Measurements from ENCODE around the gene KAZN.

KAZN gene

DNA sequence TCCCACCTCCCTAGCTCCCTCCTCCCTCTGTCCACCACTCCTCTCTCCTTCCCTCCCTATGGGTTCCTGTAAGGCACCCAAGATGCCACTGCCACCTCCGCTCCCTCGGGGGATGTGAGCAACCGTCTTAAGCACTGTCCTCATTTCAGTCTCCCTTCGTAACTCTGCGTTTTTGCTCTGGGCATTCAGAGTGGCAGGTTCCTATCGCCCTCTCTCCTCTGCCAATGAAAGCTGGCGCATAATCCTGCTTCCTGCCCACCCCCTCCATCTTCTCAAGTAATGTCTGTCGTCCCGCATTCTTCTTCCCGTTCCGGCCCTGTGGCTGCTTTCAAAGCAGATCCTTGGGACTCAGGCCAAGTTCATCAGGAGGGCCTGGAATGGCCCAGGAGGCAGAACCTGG lies 301.2 kb downstream of the KAZN start:
- H3K27me3 ChIP-seq (ENCODE audit: control insufficient read depth, insufficient read depth, low read length) = no peaks in the 10 kb centered on the region
- no peaks in the 10 kb centered on the region for H3K36me3 ChIP-seq (ENCODE audit: control insufficient read depth, insufficient read depth, low read length)
- H3K9me3 ChIP-seq (ENCODE audit: control insufficient read depth, insufficient read depth, low read depth, low read length) = no peaks in the 10 kb centered on the region

GRCh38 chr1:14901371-14901954 lies 303.0 kb downstream of the KAZN start:
- Histone ChIP-seq H3K4me3 (ENCODE audit: low read depth, low read length) (no peak overlapping the region), H3K9me3 (ENCODE audit: control insufficient read depth, insufficient read depth, low read depth, low read length) (no peaks in the 10 kb centered on the region), H3K27ac (ENCODE audit: low read depth, low read length) (no peak overlapping the region), H3K27me3 (ENCODE audit: control insufficient read depth, insufficient read depth, low read length) (no peaks in the 10 kb centered on the region), H3K9ac (ENCODE audit: low read length) (no peak overlapping the region), H3K36me3 (ENCODE audit: control insufficient read depth, insufficient read depth, low read length) (no peaks in the 10 kb centered on the region), H3K4me1 (ENCODE audit: control insufficient read depth, insufficient read depth, low read length) (peaks cover 8% of the 10 kb centered on the region; the same call in 1 of the 2 replicates)

More for the DNA sequence above, 301.2 kb downstream of the KAZN start:
- peaks cover 17% of the 10 kb centered on the region for H3K4me1 ChIP-seq (ENCODE audit: control insufficient read depth, insufficient read depth, low read length)
- H3K9ac ChIP-seq (ENCODE audit: low read length) = no peak overlapping the region
- no peak overlapping the region for H3K27ac ChIP-seq (ENCODE audit: low read depth, low read length)
- H3K4me3 ChIP-seq (ENCODE audit: low read depth, low read length) = no peak overlapping the region

- H3K9me3 ChIP-seq (ENCODE audit: control insufficient read depth, insufficient read depth, low read depth, low read length) = no peaks in the 10 kb centered on the region
- no peak overlapping the region for H3K4me3 ChIP-seq (ENCODE audit: low read depth, low read length)
- no peaks in the 10 kb centered on the region for H3K36me3 ChIP-seq (ENCODE audit: control insufficient read depth, insufficient read depth, low read length)
- H3K27me3 ChIP-seq (ENCODE audit: control insufficient read depth, insufficient read depth, low read length) = no peaks in the 10 kb centered on the region
- H3K4me1 ChIP-seq (ENCODE audit: control insufficient read depth, insufficient read depth, low read length) = peaks cover 8% of the 10 kb centered on the region; the same call in 1 of the 2 replicates
- no peak overlapping the region for H3K9ac ChIP-seq (ENCODE audit: low read length)
- H3K27ac ChIP-seq (ENCODE audit: low read depth, low read length) = no peak overlapping the region
Observed at GRCh38 chr1:14903922-14904321, 305.4 kb downstream of the KAZN start.

DNA sequence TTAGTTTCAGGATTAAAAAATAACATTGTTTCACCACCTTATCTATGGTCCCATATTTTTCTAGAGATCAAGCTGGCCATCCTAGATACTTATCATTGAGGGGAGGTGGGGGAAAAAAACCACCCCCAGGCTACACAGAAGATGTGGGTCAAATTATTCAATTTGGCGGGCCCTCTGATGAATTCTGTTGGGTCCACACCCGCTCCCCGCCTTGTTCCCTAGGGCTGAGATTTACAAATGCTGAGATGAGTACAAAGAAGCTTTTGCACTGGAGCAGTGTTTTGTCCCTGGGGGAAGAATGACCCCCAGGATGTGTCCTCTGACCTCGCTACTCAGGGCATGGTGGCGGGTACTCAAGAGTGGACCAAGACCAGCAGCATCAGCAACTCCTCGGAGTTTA lies 308.2 kb downstream of the KAZN start:
- Histone ChIP-seq H3K9me3 (ENCODE audit: control insufficient read depth, insufficient read depth, low read depth, low read length) (no peaks in the 10 kb centered on the region), H3K36me3 (ENCODE audit: control insufficient read depth, insufficient read depth, low read length) (no peaks in the 10 kb centered on the region), H3K9ac (ENCODE audit: low read length) (no peak overlapping the region), H3K4me3 (ENCODE audit: low read depth, low read length) (no peak overlapping the region), H3K27me3 (ENCODE audit: control insufficient read depth, insufficient read depth, low read length) (no peaks in the 10 kb centered on the region), H3K27ac (ENCODE audit: low read depth, low read length) (no peak overlapping the region), H3K4me1 (ENCODE audit: control insufficient read depth, insufficient read depth, low read length) (peaks cover 9% of the 10 kb centered on the region; the same call in 1 of the 2 replicates)

DNA sequence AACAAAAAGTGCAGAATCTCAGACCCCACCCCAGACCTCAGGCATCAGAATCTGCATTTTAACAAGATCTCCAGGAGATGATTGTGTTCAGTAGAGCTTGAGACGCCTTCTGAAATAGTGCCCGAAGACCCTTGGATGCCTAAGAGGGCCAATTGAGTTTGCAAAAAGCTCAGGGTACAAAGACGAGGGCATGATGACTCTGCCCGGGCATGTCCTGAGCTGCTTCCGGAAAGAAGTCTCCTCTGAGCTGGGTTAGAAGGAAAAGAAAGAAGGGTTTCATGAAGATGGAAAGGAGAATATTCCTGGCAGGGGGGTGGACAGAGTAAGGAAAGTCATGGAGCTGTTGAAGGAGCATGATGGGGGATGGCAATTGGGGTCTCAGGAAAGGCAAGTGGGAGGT lies 308.9 kb downstream of the KAZN start:
- Histone ChIP-seq H3K4me1 (ENCODE audit: control insufficient read depth, insufficient read depth, low read length) (peaks cover 9% of the 10 kb centered on the region; the same call in 1 of the 2 replicates), H3K27ac (ENCODE audit: low read depth, low read length) (no peak overlapping the region), H3K36me3 (ENCODE audit: control insufficient read depth, insufficient read depth, low read length) (no peaks in the 10 kb centered on the region), H3K9me3 (ENCODE audit: control insufficient read depth, insufficient read depth, low read depth, low read length) (no peaks in the 10 kb centered on the region), H3K27me3 (ENCODE audit: control insufficient read depth, insufficient read depth, low read length) (no peaks in the 10 kb centered on the region), H3K9ac (ENCODE audit: low read length) (no peak overlapping the region), H3K4me3 (ENCODE audit: low read depth, low read length) (no peak overlapping the region)

DNA sequence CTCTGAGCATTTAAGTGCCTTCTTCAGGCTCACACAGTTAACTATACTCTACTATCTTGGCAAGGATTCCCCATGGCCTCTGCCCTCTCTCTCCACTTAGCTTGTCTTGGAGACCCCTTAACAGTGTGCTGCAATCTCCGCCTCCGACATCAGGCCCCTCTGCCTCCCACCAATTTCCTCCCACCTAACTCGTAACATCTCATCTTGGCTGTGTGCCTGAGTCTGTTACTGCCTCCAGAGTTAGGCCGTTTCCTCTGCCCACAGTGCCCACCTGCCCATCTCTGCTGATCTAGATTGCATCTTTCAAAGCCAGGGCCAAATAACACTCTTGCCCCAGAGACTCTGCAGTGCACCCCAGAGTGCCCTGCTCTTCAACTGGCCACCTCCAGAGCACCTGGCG lies 310.8 kb downstream of the KAZN start:
- no peaks in the 10 kb centered on the region for H3K27me3 ChIP-seq (ENCODE audit: control insufficient read depth, insufficient read depth, low read length)
- H3K9me3 ChIP-seq (ENCODE audit: control insufficient read depth, insufficient read depth, low read depth, low read length) = no peaks in the 10 kb centered on the region
- H3K9ac ChIP-seq (ENCODE audit: low read length) = no peak overlapping the region
- H3K4me1 ChIP-seq (ENCODE audit: control insufficient read depth, insufficient read depth, low read length) = peaks cover 21% of the 10 kb centered on the region
- no peak overlapping the region for H3K27ac ChIP-seq (ENCODE audit: low read depth, low read length)
- no peak overlapping the region for H3K4me3 ChIP-seq (ENCODE audit: low read depth, low read length)
- H3K36me3 ChIP-seq (ENCODE audit: control insufficient read depth, insufficient read depth, low read length) = no peaks in the 10 kb centered on the region

GRCh38 chr1:14909920-14910460 lies 311.5 kb downstream of the KAZN start:
- no peaks in the 10 kb centered on the region for H3K9me3 ChIP-seq (ENCODE audit: control insufficient read depth, insufficient read depth, low read depth, low read length)
- no peaks in the 10 kb centered on the region for H3K27me3 ChIP-seq (ENCODE audit: control insufficient read depth, insufficient read depth, low read length)
- no peak overlapping the region for H3K4me3 ChIP-seq (ENCODE audit: low read depth, low read length)
- no peak overlapping the region for H3K9ac ChIP-seq (ENCODE audit: low read length)
- H3K36me3 ChIP-seq (ENCODE audit: control insufficient read depth, insufficient read depth, low read length) = no peaks in the 10 kb centered on the region
- H3K27ac ChIP-seq (ENCODE audit: low read depth, low read length) = no peak overlapping the region
- peaks cover 22% of the 10 kb centered on the region for H3K4me1 ChIP-seq (ENCODE audit: control insufficient read depth, insufficient read depth, low read length)

GRCh38 chr1:14910984-14911721 lies 312.7 kb downstream of the KAZN start:
- Histone ChIP-seq H3K4me3 (ENCODE audit: low read depth, low read length) (no peak overlapping the region), H3K9ac (ENCODE audit: low read length) (no peak overlapping the region), H3K36me3 (ENCODE audit: control insufficient read depth, insufficient read depth, low read length) (no peaks in the 10 kb centered on the region), H3K9me3 (ENCODE audit: control insufficient read depth, insufficient read depth, low read depth, low read length) (no peaks in the 10 kb centered on the region), H3K27me3 (ENCODE audit: control insufficient read depth, insufficient read depth, low read length) (no peaks in the 10 kb centered on the region), H3K27ac (ENCODE audit: low read depth, low read length) (no peak overlapping the region), H3K4me1 (ENCODE audit: control insufficient read depth, insufficient read depth, low read length) (peaks cover 22% of the 10 kb centered on the region)

GRCh38 chr1:14912839-14913481 lies 314.5 kb downstream of the KAZN start:
- no peaks in the 10 kb centered on the region for H3K36me3 ChIP-seq (ENCODE audit: control insufficient read depth, insufficient read depth, low read length)
- no peak overlapping the region for H3K4me3 ChIP-seq (ENCODE audit: low read depth, low read length)
- no peaks in the 10 kb centered on the region for H3K27me3 ChIP-seq (ENCODE audit: control insufficient read depth, insufficient read depth, low read length)
- no peak overlapping the region for H3K27ac ChIP-seq (ENCODE audit: low read depth, low read length)
- H3K4me1 ChIP-seq (ENCODE audit: control insufficient read depth, insufficient read depth, low read length) = peaks cover 22% of the 10 kb centered on the region
- no peaks in the 10 kb centered on the region for H3K9me3 ChIP-seq (ENCODE audit: control insufficient read depth, insufficient read depth, low read depth, low read length)
- H3K9ac ChIP-seq (ENCODE audit: low read length) = no peak overlapping the region

DNA sequence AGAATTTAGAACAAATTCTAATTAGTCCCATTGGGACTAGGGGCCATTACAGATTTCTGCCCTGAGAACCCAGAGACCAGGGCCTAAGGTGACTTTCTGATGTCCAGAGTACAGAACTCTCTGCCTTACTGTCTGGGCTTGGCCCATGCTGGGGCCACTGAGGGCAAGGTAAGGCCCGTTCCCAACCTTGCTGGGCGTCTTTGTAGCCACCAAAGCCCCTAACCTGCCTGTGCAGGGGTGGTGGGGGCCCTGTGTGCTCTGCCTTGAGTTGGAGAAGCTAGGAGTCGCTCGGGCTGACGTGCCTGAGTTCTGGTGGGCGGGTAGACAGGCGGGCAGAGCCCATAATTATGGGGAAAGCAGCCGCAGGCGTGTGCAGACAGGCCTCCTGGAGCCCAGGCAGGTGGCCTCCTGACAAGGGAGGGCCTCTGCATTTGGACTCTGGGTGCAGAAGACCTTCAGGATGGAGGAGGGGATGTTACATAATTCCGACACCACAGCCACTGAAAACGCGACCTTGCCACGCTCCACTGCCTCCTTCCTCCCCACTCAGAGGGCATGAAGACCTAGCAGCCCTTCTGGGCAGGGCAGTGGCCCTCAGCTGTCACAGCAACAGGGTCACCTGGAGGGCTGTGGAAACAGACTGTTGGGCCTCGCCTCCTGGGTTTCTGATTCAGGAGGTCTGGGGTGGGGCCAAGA lies 315.1 kb downstream of the KAZN start:
- Histone ChIP-seq H3K27me3 (ENCODE audit: control insufficient read depth, insufficient read depth, low read length) (no peaks in the 10 kb centered on the region), H3K4me1 (ENCODE audit: control insufficient read depth, insufficient read depth, low read length) (peaks cover 22% of the 10 kb centered on the region), H3K36me3 (ENCODE audit: control insufficient read depth, insufficient read depth, low read length) (no peaks in the 10 kb centered on the region), H3K9ac (ENCODE audit: low read length) (no peak overlapping the region), H3K4me3 (ENCODE audit: low read depth, low read length) (no peak overlapping the region), H3K9me3 (ENCODE audit: control insufficient read depth, insufficient read depth, low read depth, low read length) (no peaks in the 10 kb centered on the region), H3K27ac (ENCODE audit: low read depth, low read length) (no peak overlapping the region)
